ENCODE measurements around the gene CNTFR.

CNTFR gene

GRCh38 chr9:34564617-34565016 lies 24.9 kb downstream of the CNTFR start:
- H3K27me3 Mint-ChIP-seq (ENCODE audit: low read depth): peaks cover 17% of the 10 kb centered on the region
- H3K4me1 Mint-ChIP-seq: peaks cover 80% of the 10 kb centered on the region
- TF ChIP-seq CTCF (IDR thresholded peaks at IDR 0.05; ENCODE audit: unreplicated experiment in 3 of 3): no peak
- H3K27ac Mint-ChIP-seq: peak overlapping the region in 2 of 3 experiments; percentile 30 to 70
- peak overlapping the region in 1 of 3 experiments; percentile 22 for H3K4me3 Mint-ChIP-seq
- no peaks in the 10 kb centered on the region for H3K9me3 Mint-ChIP-seq
- peaks cover 41% of the 10 kb centered on the region for H3K36me3 Mint-ChIP-seq (ENCODE audit: low read depth)

DNA sequence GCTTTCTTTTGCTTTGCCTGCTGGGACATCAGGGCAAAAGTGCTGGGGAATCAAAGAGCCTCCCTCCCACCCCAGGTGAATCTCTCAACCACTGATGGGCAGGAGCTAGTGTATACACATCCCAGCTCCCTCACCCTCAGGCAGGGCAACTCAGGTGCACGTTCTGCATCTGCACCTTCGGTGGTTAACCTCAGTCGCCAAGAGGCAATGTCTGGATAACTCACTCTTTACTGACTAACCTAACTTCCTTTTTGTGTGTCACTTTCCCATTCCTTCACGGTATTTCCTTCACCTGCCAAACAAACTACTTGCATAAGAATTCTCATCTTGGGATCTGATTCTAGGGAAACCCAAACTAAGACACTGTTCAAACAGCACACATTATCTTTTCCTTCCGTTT lies 26.3 kb downstream of the CNTFR start:
- Mint-ChIP-seq H3K27me3 (ENCODE audit: low read depth) (peaks cover 20% of the 10 kb centered on the region), H3K36me3 (ENCODE audit: low read depth) (peaks cover 39% of the 10 kb centered on the region), H3K9me3 (no peaks in the 10 kb centered on the region), H3K4me1 (peaks cover 78% of the 10 kb centered on the region), H3K4me3 (no peak overlapping the region), H3K27ac (peak overlapping the region; percentile 0 to 48 (median 28))
- TF ChIP-seq CTCF (IDR thresholded peaks at IDR 0.05; ENCODE audit: unreplicated experiment in 3 of 3): no peak

- H3K36me3 Mint-ChIP-seq (ENCODE audit: low read depth): peaks cover 37% of the 10 kb centered on the region
- H3K4me3 Mint-ChIP-seq: no peak overlapping the region
- peaks cover 82% of the 10 kb centered on the region for H3K4me1 Mint-ChIP-seq
- H3K27ac Mint-ChIP-seq: peak overlapping the region in 2 of 3 experiments; percentile 0 to 98
- TF ChIP-seq CTCF (IDR thresholded peaks at IDR 0.05; ENCODE audit: unreplicated experiment in 3 of 3): peak; percentile 39 to 56 (median 48)
- H3K9me3 Mint-ChIP-seq: no peaks in the 10 kb centered on the region
- peaks cover 24% of the 10 kb centered on the region for H3K27me3 Mint-ChIP-seq (ENCODE audit: low read depth)
Observed at GRCh38 chr9:34562135-34562745, 27.3 kb downstream of the CNTFR start.

DNA sequence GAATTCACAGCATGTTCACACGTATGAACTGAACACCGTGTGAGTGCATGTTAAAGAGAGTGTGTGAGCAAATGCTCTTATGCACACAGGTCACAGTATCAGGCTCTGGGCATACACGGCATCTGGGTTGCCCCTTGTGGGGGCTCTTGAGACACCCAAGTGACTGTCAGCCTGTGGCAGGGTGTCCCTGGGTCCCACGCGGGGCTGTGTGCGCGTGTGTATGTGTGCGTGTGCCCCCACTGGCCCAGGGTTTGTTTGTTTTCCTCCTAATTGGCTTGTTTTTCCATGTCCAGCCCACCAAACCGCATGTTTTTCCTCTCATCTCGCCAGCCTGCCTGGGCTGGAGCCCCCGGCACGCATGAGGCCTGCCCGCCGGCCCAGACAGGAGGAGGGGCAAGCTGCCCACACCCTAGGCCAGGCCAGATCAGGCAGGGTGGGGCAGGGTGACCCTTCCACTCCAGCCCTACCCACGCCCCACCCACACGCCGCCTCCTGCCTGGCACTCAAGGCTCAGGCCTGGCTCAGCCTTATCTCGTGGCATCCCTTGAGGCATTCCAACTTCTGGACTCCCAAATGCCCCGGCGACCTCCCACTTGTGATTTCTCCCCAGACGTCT lies 28.8 kb downstream of the CNTFR start:
- H3K9me3 Mint-ChIP-seq: no peaks in the 10 kb centered on the region
- H3K27me3 Mint-ChIP-seq (ENCODE audit: low read depth): peaks cover 32% of the 10 kb centered on the region
- peaks cover 37% of the 10 kb centered on the region for H3K36me3 Mint-ChIP-seq (ENCODE audit: low read depth)
- peak overlapping the region; percentile 94 to 98 (median 95) for H3K27ac Mint-ChIP-seq
- H3K4me1 Mint-ChIP-seq: peaks cover 79% of the 10 kb centered on the region
- peak overlapping the region; percentile 37 to 51 (median 38) for H3K4me3 Mint-ChIP-seq
- no peak for TF ChIP-seq CTCF (IDR thresholded peaks at IDR 0.05; ENCODE audit: unreplicated experiment in 3 of 3)

GRCh38 chr9:34559624-34560455 lies 29.7 kb downstream of the CNTFR start:
- no peak for TF ChIP-seq CTCF (IDR thresholded peaks at IDR 0.05; ENCODE audit: unreplicated experiment in 3 of 3)
- Mint-ChIP-seq H3K4me3 (peak overlapping the region; percentile 50 to 65 (median 62)), H3K27ac (peak overlapping the region; percentile 94 to 98 (median 95)), H3K4me1 (peaks cover 85% of the 10 kb centered on the region), H3K9me3 (no peaks in the 10 kb centered on the region), H3K27me3 (ENCODE audit: low read depth) (peaks cover 34% of the 10 kb centered on the region), H3K36me3 (ENCODE audit: low read depth) (peaks cover 37% of the 10 kb centered on the region)

Data from nephron (organoid).